ENCODE data around the gene RARRES1.

The RARRES1 gene

GRCh38 chr3:158723991-158724390 is 8.3 kb downstream of the RARRES1 start:
- TF ChIP-seq FOXM1 (IDR thresholded peaks at IDR 0.05; ENCODE audit: borderline replicate concordance, low read depth) = no peak
- TF ChIP-seq YY1 (IDR thresholded peaks at IDR 0.05; ENCODE audit: low read depth) = no peak
- TF ChIP-seq EP300 (IDR thresholded peaks at IDR 0.05; ENCODE audit: borderline replicate concordance) = no peak
- no peak for TF ChIP-seq REST (IDR thresholded peaks at IDR 0.05; ENCODE audit: low read depth)
- TF ChIP-seq TEAD4 (IDR thresholded peaks at IDR 0.05) = no peak
- no peak for TF ChIP-seq USF1 (IDR thresholded peaks at IDR 0.05)
- TF ChIP-seq CEBPB (IDR thresholded peaks at IDR 0.05) = no peak

GRCh38 chr3:158722108-158722507 is 10.1 kb downstream of the RARRES1 start:
- no peak for TF ChIP-seq FOXM1 (IDR thresholded peaks at IDR 0.05; ENCODE audit: borderline replicate concordance, low read depth)
- TF ChIP-seq TCF12 (IDR thresholded peaks at IDR 0.05; ENCODE audit: low read depth) = no peak
- TF ChIP-seq REST (IDR thresholded peaks at IDR 0.05; ENCODE audit: low read depth) = no peak
- TF ChIP-seq EP300 (IDR thresholded peaks at IDR 0.05; ENCODE audit: borderline replicate concordance) = no peak
- TF ChIP-seq NFIC (IDR thresholded peaks at IDR 0.05) = no peak
- no peak for TF ChIP-seq CREB1 (IDR thresholded peaks at IDR 0.05; ENCODE audit: low read depth)
- no peak for TF ChIP-seq EGR1 (IDR thresholded peaks at IDR 0.05)
- no peak for TF ChIP-seq TAF1 (IDR thresholded peaks at IDR 0.05; ENCODE audit: low read depth)
- TF ChIP-seq ZBTB7A (IDR thresholded peaks at IDR 0.05; ENCODE audit: low read depth) = no peak
- no peak for TF ChIP-seq TEAD4 (IDR thresholded peaks at IDR 0.05)
- no peak for TF ChIP-seq MAX (IDR thresholded peaks at IDR 0.05)
- no peak for TF ChIP-seq USF1 (IDR thresholded peaks at IDR 0.05)
- TF ChIP-seq RAD21 (IDR thresholded peaks at IDR 0.05; ENCODE audit: low read depth) = no peak
- no peak for TF ChIP-seq YY1 (IDR thresholded peaks at IDR 0.05; ENCODE audit: low read depth)
- no peak for TF ChIP-seq CEBPB (IDR thresholded peaks at IDR 0.05)

GRCh38 chr3:158718490-158719170 is 13.6 kb downstream of the RARRES1 start:
- no peak for TF ChIP-seq TCF12 (IDR thresholded peaks at IDR 0.05; ENCODE audit: low read depth)
- TF ChIP-seq YY1 (IDR thresholded peaks at IDR 0.05; ENCODE audit: low read depth) = no peak
- no peak for TF ChIP-seq CREB1 (IDR thresholded peaks at IDR 0.05; ENCODE audit: low read depth)
- no peak for TF ChIP-seq CEBPB (IDR thresholded peaks at IDR 0.05)
- TF ChIP-seq TAF1 (IDR thresholded peaks at IDR 0.05; ENCODE audit: low read depth) = no peak

- no peak for TF ChIP-seq ZBTB7A (IDR thresholded peaks at IDR 0.05; ENCODE audit: low read depth)
- no peak for TF ChIP-seq FOXM1 (IDR thresholded peaks at IDR 0.05; ENCODE audit: borderline replicate concordance, low read depth)
- no peak for TF ChIP-seq TCF12 (IDR thresholded peaks at IDR 0.05; ENCODE audit: low read depth)
- TF ChIP-seq MAX (IDR thresholded peaks at IDR 0.05) = no peak
- no peak for TF ChIP-seq NFIC (IDR thresholded peaks at IDR 0.05)
- no peak for TF ChIP-seq CEBPB (IDR thresholded peaks at IDR 0.05)
- no peak for TF ChIP-seq REST (IDR thresholded peaks at IDR 0.05; ENCODE audit: low read depth)
- TF ChIP-seq EGR1 (IDR thresholded peaks at IDR 0.05) = no peak
Measured at GRCh38 chr3:158717576-158717975, 14.7 kb downstream of the RARRES1 start.

- no peak for TF ChIP-seq USF1 (IDR thresholded peaks at IDR 0.05)
- TF ChIP-seq ZBTB7A (IDR thresholded peaks at IDR 0.05; ENCODE audit: low read depth) = no peak
- TF ChIP-seq FOXM1 (IDR thresholded peaks at IDR 0.05; ENCODE audit: borderline replicate concordance, low read depth) = no peak
- no peak for TF ChIP-seq CEBPB (IDR thresholded peaks at IDR 0.05)
- no peak for TF ChIP-seq REST (IDR thresholded peaks at IDR 0.05; ENCODE audit: low read depth)
- TF ChIP-seq RAD21 (IDR thresholded peaks at IDR 0.05; ENCODE audit: low read depth) = no peak
- TF ChIP-seq TCF12 (IDR thresholded peaks at IDR 0.05; ENCODE audit: low read depth) = no peak
- TF ChIP-seq NFIC (IDR thresholded peaks at IDR 0.05) = no peak
- TF ChIP-seq EP300 (IDR thresholded peaks at IDR 0.05; ENCODE audit: borderline replicate concordance) = no peak
- no peak for TF ChIP-seq CREB1 (IDR thresholded peaks at IDR 0.05; ENCODE audit: low read depth)
- no peak for TF ChIP-seq YY1 (IDR thresholded peaks at IDR 0.05; ENCODE audit: low read depth)
Measured at GRCh38 chr3:158713094-158713499, 19.2 kb downstream of the RARRES1 start.

Data from Ishikawa (cell line).